IPS-15b (cell line): Measurements from ENCODE around the gene RIPOR3.
"Not testable (repeated sequence)": the region's sequence is repeated elsewhere in the genome, so short reads cannot be mapped to it uniquely, and the experiment has no call there.

Experiments
- H3K27me3 ChIP-seq: one replicate; pipeline ENCODE4 v1.6.1; 2013; ENCODE audit warnings: low read length; ENCODE audit not compliant: control insufficient read depth, insufficient read depth
- H3K36me3 ChIP-seq: one replicate; pipeline ENCODE4 v1.6.1; 2013; ENCODE audit warnings: low read length; ENCODE audit not compliant: control insufficient read depth, insufficient read depth
- H3K4me1 ChIP-seq: one replicate; pipeline ENCODE4 v1.6.1; 2013; ENCODE audit warnings: mild to moderate bottlenecking, low read length; ENCODE audit not compliant: control insufficient read depth, insufficient read depth
- H3K4me3 ChIP-seq: one replicate; pipeline ENCODE4 v1.5.1; 2013; ENCODE audit warnings: low read depth, low read length
- H3K9ac ChIP-seq: one replicate; pipeline ENCODE4 v1.6.1; 2013; ENCODE audit warnings: low read depth, mild to moderate bottlenecking, low read length
- H3K9me3 ChIP-seq: one replicate; pipeline ENCODE4 v1.6.1; 2013; ENCODE audit warnings: mild to moderate bottlenecking, low read length; ENCODE audit not compliant: control insufficient read depth, insufficient read depth

RIPOR3 gene

GRCh38 chr20:50682947-50683530, 8.3 kb downstream of the RIPOR3 start:
- Histone ChIP-seq H3K4me3 (no peak overlapping the region), H3K4me1 (no peaks in the 10 kb centered on the region), H3K36me3 (no peaks in the 10 kb centered on the region), H3K27me3 (no peaks in the 10 kb centered on the region), H3K9ac (no peak overlapping the region), H3K9me3 (no peaks in the 10 kb centered on the region)

DNA sequence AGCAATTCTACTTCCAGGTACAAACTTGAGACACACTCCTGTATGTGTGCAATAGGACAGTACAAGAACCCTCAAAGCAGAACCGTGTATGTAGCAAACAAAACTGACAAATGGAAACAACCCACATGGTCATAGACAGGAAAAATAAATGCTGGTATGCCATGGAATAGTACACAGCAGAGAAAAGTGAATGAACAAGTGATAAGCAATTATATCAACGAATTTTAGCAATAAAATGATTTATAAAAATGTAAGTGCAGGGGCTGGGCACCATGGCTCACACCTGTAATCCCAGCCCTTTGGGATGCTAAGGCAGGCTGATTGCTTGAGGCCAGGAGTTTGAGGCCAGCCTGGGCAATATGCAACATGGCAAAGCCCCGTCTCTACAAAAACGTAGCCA, 9.3 kb downstream of the RIPOR3 start:
- Histone ChIP-seq H3K36me3 (no peaks in the 10 kb centered on the region), H3K27me3 (no peaks in the 10 kb centered on the region), H3K4me1 (no peaks in the 10 kb centered on the region), H3K9ac (no peak overlapping the region), H3K9me3 (no peaks in the 10 kb centered on the region), H3K4me3 (no peak overlapping the region)

DNA sequence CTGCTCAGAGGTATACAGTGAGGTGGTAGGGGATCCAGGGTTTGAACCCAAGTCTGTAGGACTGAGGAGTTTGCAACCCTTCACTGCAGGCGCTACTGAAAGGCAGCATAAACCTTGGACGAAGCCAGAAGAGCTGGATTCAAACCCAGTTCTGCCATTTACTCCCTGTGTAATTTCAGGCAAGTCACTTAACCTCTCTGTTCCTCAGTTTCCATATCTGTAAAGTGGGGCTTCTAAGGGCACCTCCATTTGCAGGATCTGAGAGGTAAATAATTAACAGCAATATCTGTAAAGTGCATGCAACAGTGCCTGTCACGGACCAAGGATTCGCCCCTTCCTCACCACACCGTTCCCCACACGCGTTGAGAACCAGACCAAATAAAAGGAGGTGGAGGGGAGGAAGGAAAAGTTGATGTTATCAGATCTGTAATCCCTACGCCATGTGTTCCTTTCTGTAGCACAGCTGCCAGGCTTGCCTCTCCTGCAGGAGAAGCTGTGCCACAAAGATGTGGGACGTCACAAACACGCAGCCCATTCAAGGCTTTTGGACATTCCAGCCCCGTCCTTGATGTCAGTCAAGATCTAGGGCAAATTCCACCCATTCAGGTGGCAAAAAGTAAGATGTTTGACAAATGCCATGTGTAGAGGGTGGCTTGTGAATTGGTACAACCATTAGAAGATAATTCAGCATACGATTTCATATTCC, 9.8 kb downstream of the RIPOR3 start:
- H3K4me1 ChIP-seq: no peaks in the 10 kb centered on the region
- H3K27me3 ChIP-seq: no peaks in the 10 kb centered on the region

GRCh38 chr20:50680105-50680960, 11.0 kb downstream of the RIPOR3 start:
- H3K4me1 ChIP-seq: no peaks in the 10 kb centered on the region
- H3K4me3 ChIP-seq: no peak overlapping the region
- H3K9me3 ChIP-seq: no peaks in the 10 kb centered on the region
- H3K9ac ChIP-seq: no peak overlapping the region
- no peaks in the 10 kb centered on the region for H3K27me3 ChIP-seq
- no peaks in the 10 kb centered on the region for H3K36me3 ChIP-seq

More for the DNA sequence above, 9.8 kb downstream of the RIPOR3 start:
- Histone ChIP-seq H3K4me3 (no peak overlapping the region), H3K9me3 (no peaks in the 10 kb centered on the region), H3K36me3 (no peaks in the 10 kb centered on the region), H3K9ac (no peak overlapping the region)

- no peaks in the 10 kb centered on the region for H3K36me3 ChIP-seq
- no peak overlapping the region for H3K4me3 ChIP-seq
- H3K4me1 ChIP-seq: no peaks in the 10 kb centered on the region
- H3K9ac ChIP-seq: no peak overlapping the region
- H3K9me3 ChIP-seq: no peaks in the 10 kb centered on the region
- no peaks in the 10 kb centered on the region for H3K27me3 ChIP-seq
Measured at GRCh38 chr20:50679753-50680104, 11.6 kb downstream of the RIPOR3 start.

- no peaks in the 10 kb centered on the region for H3K9me3 ChIP-seq
- H3K9ac ChIP-seq: no peak overlapping the region
- no peaks in the 10 kb centered on the region for H3K27me3 ChIP-seq
- no peak overlapping the region for H3K4me3 ChIP-seq
- no peaks in the 10 kb centered on the region for H3K36me3 ChIP-seq
- no peaks in the 10 kb centered on the region for H3K4me1 ChIP-seq
Measured at GRCh38 chr20:50678169-50678898, 13.0 kb downstream of the RIPOR3 start.

DNA sequence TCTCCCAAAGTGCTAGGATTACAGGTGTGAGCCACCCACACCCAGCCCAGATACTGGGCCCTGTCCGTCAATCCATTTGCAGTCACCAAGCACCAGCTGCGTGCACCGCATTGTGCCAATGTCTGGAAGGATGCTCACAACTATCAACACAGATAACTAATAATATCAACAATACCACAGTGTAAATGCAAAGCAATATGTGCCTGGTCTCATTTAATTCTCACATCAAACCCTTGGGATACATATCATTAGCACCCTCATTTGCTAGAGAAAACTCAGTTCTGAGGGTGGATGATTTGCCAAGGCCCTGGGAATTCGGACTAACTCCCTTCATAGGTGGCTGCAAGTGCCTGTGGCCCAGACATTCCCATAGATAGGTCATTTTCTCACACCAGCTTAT, 14.5 kb downstream of the RIPOR3 start:
- Histone ChIP-seq H3K27me3 (no peaks in the 10 kb centered on the region), H3K4me1 (no peaks in the 10 kb centered on the region), H3K36me3 (no peaks in the 10 kb centered on the region), H3K4me3 (no peak overlapping the region), H3K9ac (no peak overlapping the region), H3K9me3 (no peaks in the 10 kb centered on the region)

- H3K9me3 ChIP-seq, H3K27me3 ChIP-seq, H3K4me1 ChIP-seq, H3K4me3 ChIP-seq, H3K9ac ChIP-seq, H3K36me3 ChIP-seq: not testable (repeated sequence)
Measured at GRCh38 chr20:50676377-50676731, 15.0 kb downstream of the RIPOR3 start.

GRCh38 chr20:50675671-50676376, 15.5 kb downstream of the RIPOR3 start:
- Histone ChIP-seq H3K36me3 (no peaks in the 10 kb centered on the region), H3K27me3 (no peaks in the 10 kb centered on the region), H3K4me3 (no peak overlapping the region), H3K9me3 (no peaks in the 10 kb centered on the region), H3K4me1 (no peaks in the 10 kb centered on the region), H3K9ac (no peak overlapping the region)

DNA sequence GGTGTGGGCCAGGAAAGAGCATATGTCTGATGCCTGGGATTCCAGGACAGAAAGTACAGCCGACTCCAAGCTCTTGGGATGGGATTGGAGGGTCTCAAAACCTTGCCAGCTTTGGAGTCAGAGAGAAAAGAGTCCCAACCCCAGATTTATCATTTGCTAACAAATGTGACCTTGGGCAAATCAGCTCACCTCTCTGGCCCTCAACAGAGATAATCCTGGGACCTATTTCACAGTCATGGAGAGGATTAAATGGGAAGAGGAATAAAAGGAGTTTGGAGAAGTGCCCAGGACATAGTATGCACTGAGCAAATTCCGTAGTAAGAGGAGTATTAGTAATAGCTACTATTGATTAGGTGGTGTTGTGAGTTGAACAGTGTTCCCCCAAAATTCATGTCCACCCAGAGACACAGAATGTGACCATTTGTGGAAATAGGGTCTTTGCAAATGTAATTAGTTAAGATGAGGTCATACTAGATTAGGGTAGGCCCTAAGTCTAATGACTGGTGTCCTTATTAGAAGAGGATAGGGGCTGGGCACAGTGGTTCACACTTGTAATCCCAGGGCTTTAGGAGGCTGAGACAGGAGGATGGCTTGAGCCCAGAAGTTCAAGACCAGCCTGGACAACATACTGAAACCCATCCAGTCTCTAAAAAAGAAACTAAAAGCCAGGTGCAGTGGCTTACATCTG, 17.1 kb downstream of the RIPOR3 start:
- no peaks in the 10 kb centered on the region for H3K4me1 ChIP-seq
- H3K36me3 ChIP-seq: no peaks in the 10 kb centered on the region
- no peaks in the 10 kb centered on the region for H3K9me3 ChIP-seq
- no peak overlapping the region for H3K9ac ChIP-seq
- no peaks in the 10 kb centered on the region for H3K27me3 ChIP-seq
- H3K4me3 ChIP-seq: no peak overlapping the region
